GM23248 (cell line): ENCODE measurements around the gene MARS2.

Source experiments
- EZH2 ChIP-seq: fragments of 200-600 bp; sonication (generic); IDR thresholded peaks from 2 replicates; pipeline ENCODE4 v1.6.1; 2018; ENCODE audit warnings: antibody characterized with exemption, mild to moderate bottlenecking; ENCODE audit not compliant: insufficient read depth, poor library complexity, severe bottlenecking
- EZH2phosphoT487 ChIP-seq: fragments of 200-600 bp; sonication (generic); IDR thresholded peaks from 2 replicates; pipeline ENCODE4 v1.6.1; 2018; ENCODE audit warnings: antibody characterized with exemption, moderate library complexity, mild to moderate bottlenecking, low read depth; ENCODE audit not compliant: insufficient read depth

GRCh38 chr2:197707316-197708213, 2.4 kb downstream of the MARS2 start:
- TF ChIP-seq EZH2 (no peak), EZH2phosphoT487 (no peak)
